GM12878 (cell line): Measurements from ENCODE around the gene AIP. TPM values are rescaled to one million over a fixed set of nuclear protein-coding genes. Genes with fewer than 3 reads are reported as not detected.
"Not testable (repeated sequence)": the region's sequence is repeated elsewhere in the genome, so short reads cannot be mapped to it uniquely, and the experiment has no call there.

Source experiments
- ATAC-seq: fragments of 200-7000 bp; cut with Tn5 transposase; 3 replicates; pipeline ENCODE4 v1.9.1; 2020; ENCODE audit warnings: mild to moderate bottlenecking, moderate library complexity
- BruUV-seq: library from RNA; stranded (reverse); fragments of 400-500 nt; replicated peaks from 2 replicates; lab custom pipeline; 2021; lab: Mats Ljungman, UMichigan
- CTCF ChIA-PET: fragments of 300-600 bp; sonication (Branson Sonifier 250); formaldehyde crosslinking; extraction: SDS; loops from one replicate; lab custom pipeline; 2021; ENCODE audit warnings: inconsistent platforms; lab: Yijun Ruan, JAX
- POLR2A ChIA-PET: fragments of 350-600 bp; formaldehyde crosslinking; extraction: SDS; loops from one replicate; lab custom pipeline; 2021; ENCODE audit warnings: inconsistent platforms; lab: Charles Lee
- RAD21 ChIA-PET: fragments of 300-600 bp; sonication (Branson Sonifier 250); formaldehyde crosslinking; loops from one replicate; lab custom pipeline; 2023; ENCODE audit warnings: antibody characterized with exemption; ENCODE audit not compliant: unreplicated experiment; lab: Charles Lee
- SMC1A ChIA-PET: fragments of 300-600 bp; sonication (Branson Sonifier 250); formaldehyde crosslinking; loops from one replicate; lab custom pipeline; 2023; ENCODE audit not compliant: unreplicated experiment, uncharacterized antibody; lab: Charles Lee
- DNase-seq: peaks from one replicate; pipeline ENCODE4 v3.0.0-alpha.2; 2011; ENCODE audit warnings: low read depth, low spot score
- FAIRE-seq: peaks from 3 replicates; lab custom pipeline; 2011; peaks lifted over from hg19 to GRCh38; lab: Jason Lieb, UNC
- H2AFZ ChIP-seq: 2 replicates; pipeline ENCODE4 v1.6.0; 2011; ENCODE audit warnings: low read depth, low read length, control low read depth; ENCODE audit not compliant: control insufficient read depth
- H3K27ac ChIP-seq: 2 replicates; pipeline ENCODE4 v1.5.1; 2011; ENCODE audit warnings: control low read depth; ENCODE audit not compliant: control insufficient read depth, insufficient read depth
- H3K27me3 ChIP-seq, 2 experiments: replicated peaks in 1 of 2; 2 replicates each; pipeline versions ENCODE4 v1.6.0 to v1.6.1; 2011; ENCODE audit warnings: low read length in 1 of 2; ENCODE audit not compliant: control insufficient read depth in 2 of 2, insufficient read depth in 2 of 2
- H3K36me3 ChIP-seq, 2 experiments: 2 replicates each; pipeline ENCODE4 v1.5.1; 2011; ENCODE audit warnings: low read length in 1 of 2; ENCODE audit not compliant: control insufficient read depth in 2 of 2, insufficient read depth in 2 of 2
- H3K4me1 ChIP-seq: 2 replicates; pipeline ENCODE4 v1.6.1; 2011; ENCODE audit warnings: mild to moderate bottlenecking, low read length, moderate library complexity, mixed read lengths; ENCODE audit not compliant: control insufficient read depth, insufficient read depth
- H3K4me2 ChIP-seq: 2 replicates; pipeline ENCODE4 v1.6.0; 2011; ENCODE audit warnings: control low read depth; ENCODE audit not compliant: control insufficient read depth, insufficient read depth
- H3K4me3 ChIP-seq: fragments of 200-600 bp; sonication (generic); 2 replicates; pipeline ENCODE4 v1.5.1; 2016
- H3K79me2 ChIP-seq: 2 replicates; pipeline ENCODE4 v1.6.0; 2011; ENCODE audit warnings: low read length; ENCODE audit not compliant: control insufficient read depth, insufficient read depth
- H3K9ac ChIP-seq: 2 replicates; pipeline ENCODE4 v1.8.0; 2011; ENCODE audit warnings: low read length, control low read depth, mixed read lengths; ENCODE audit not compliant: control insufficient read depth, insufficient read depth
- H3K9me3 ChIP-seq: replicated peaks from 3 replicates; pipeline ENCODE4 v1.5.1; 2011; ENCODE audit warnings: mild to moderate bottlenecking, low read length; ENCODE audit not compliant: control insufficient read depth, insufficient read depth
- H4K20me1 ChIP-seq: 2 replicates; pipeline ENCODE4 v1.6.0; 2011; ENCODE audit not compliant: control insufficient read depth, insufficient read depth
- NFYB ChIP-seq: IDR thresholded peaks from 2 replicates; pipeline ENCODE4 v1.6.1; 2011; ENCODE audit warnings: low read depth, mild to moderate bottlenecking, low read length, improper control_type of control experiment, moderate library complexity; ENCODE audit not compliant: insufficient read depth
- WGBS: methylation state at CpG from one replicate; pipeline ENCODE4 v1.1.6; 2016; ENCODE audit warnings: low lambda C conversion rate; ENCODE audit not compliant: insufficient replicate concordance, insufficient coverage; ENCODE audit errors: missing lambda C conversion rate; 5-methylcytosine and 5-hydroxymethylcytosine counted together
- in situ Hi-C: fragments of 300-500 bp; cut with MboI; formaldehyde crosslinking; loops from 9 replicates; pipeline ENCODE4 v1.14.3; 2018; ENCODE audit warnings: mixed read lengths
- intact Hi-C: fragments of 100-400 bp; cut with micrococcal nuclease; formaldehyde crosslinking; loops from one replicate; pipeline ENCODE4 v1.14.2; 2022; ENCODE audit not compliant: unreplicated experiment
- polyA plus RNA-seq, 11 experiments: library from polyadenylated mRNA; depleted of rRNA in 4 of 11; unstranded in 6 of 11; stranded (reverse) in 5 of 11; fragments of >200 nt; fragmentation: Nextera tagmentation in 4 of 11; fragmentation: Illumina TruSeq in 1 of 11; extraction: Ambion mirVana in 4 of 11; extraction: Trizol in 1 of 11; gene quantifications; 1 replicate in 1 of 11; 2 replicates in 10 of 11; pipeline versions ENCODE4 v1.2.1 to v1.2.3, GENCODE V29; 2011 to 2016; ENCODE audit warnings: inconsistent platforms in 2 of 11, missing spikeins in 2 of 11, low read depth in 1 of 11
- total RNA-seq, 4 experiments: library from RNA; depleted of rRNA in 3 of 4; stranded (reverse); fragments of >200 nt in 3 of 4; fragmentation: Illumina TruSeq in 1 of 4; extraction: Trizol in 1 of 4; gene quantifications; 2 replicates each; pipeline versions ENCODE4 v1.2.1 to v1.2.3, GENCODE V29; 2013 to 2021

The AIP gene
- total and polyA plus RNA-seq, 10 of the 15 experiments (the other 5 are each of a cell fraction or from before 2014, with no cell fraction given) = 12.6 to 164 (median 104) TPM

DNA sequence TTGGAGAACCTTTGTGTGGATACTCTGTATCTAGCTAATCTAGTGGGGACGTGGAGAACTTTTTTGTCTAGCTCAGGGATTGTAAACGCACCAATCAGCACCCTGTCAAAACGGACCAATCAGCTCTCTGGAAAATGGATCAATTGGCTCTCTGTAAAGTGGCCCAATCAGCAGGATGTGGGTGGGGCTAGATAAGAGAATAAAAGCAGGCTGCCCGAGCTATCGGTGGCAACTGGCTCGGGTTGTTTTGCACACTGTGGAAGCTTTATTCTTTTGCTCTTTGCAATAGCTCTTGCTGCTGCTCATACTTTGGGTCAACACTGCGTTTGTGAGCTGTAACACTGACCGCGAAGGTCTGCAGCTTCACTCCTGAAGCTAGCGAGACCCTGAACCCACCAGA lies 6.1 kb upstream of the AIP start:
- H3K4me1 ChIP-seq, H3K4me2 ChIP-seq, H3K79me2 ChIP-seq, H4K20me1 ChIP-seq, H3K27me3 ChIP-seq, FAIRE-seq, DNase-seq, in situ Hi-C loops, H2AFZ ChIP-seq, H3K27ac ChIP-seq, H3K4me3 ChIP-seq, H3K36me3 ChIP-seq, intact Hi-C loops, H3K9me3 ChIP-seq, H3K9ac ChIP-seq, ATAC-seq, BruUV-seq: not testable (repeated sequence)
- ChIA-PET RAD21 (interaction anchor here (1.4 kb wide), 1 partner anchor 9 kb away, joined by 3 read pairs; no protein-coding TSS in a partner anchor), CTCF (interaction anchor here (0.6 to 2.0 kb wide), 2 partner anchors 75 to 93 kb away, joined by 3 to 7 read pairs; partner anchors contain the start of gene PPP1CA), POLR2A (interaction anchor here (0.7 to 1.7 kb wide), 2 partner anchors 11 to 71 kb away, joined by 4 read pairs; no protein-coding TSS in a partner anchor), SMC1A (interaction anchor here (0.6 kb wide), 1 partner anchor 111 kb away, joined by 3 read pairs; no protein-coding TSS in a partner anchor)
- 79% methylated on average over 10 of the region's 10 CpGs for WGBS
- 0 out of 2 replicates have a peak, but pooled peaks have one; percentile 31 for TF ChIP-seq NFYB

DNA sequence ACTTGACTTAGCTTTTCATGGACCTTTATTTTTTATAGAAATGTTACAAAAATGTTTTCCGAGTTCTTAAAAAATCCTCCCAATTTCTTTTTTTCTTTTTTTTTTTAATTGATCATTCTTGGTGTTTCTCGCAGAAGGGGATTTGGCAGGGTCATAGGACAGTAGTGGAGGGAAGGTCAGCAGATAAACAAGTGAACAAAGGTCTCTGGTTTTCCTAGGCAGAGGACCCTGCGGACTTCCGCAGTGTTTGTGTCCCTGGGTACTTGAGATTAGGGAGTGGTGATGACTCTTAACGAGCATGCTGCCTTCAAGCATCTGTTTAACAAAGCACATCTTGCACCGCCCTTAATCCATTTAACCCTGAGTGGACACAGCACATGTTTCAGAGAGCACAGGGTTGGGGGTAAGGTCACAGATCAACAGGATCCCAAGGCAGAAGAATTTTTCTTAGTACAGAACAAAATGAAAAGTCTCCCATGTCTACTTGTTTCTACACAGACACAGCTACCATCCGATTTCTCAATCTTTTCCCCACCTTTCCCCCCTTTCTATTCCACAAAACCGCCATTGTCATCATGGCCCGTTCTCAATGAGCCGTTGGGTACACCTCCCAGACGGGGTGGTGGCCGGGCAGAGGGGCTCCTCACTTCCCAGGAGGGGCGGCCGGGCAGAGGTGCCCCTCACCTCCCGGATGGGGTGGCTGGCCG lies 5.3 kb upstream of the AIP start:
- BruUV-seq, H2AFZ ChIP-seq, H3K4me3 ChIP-seq, H3K9ac ChIP-seq, DNase-seq, H3K27me3 ChIP-seq, H3K79me2 ChIP-seq, ATAC-seq, H3K9me3 ChIP-seq, H4K20me1 ChIP-seq, intact Hi-C loops, in situ Hi-C loops, H3K4me2 ChIP-seq, H3K36me3 ChIP-seq, H3K27ac ChIP-seq, FAIRE-seq, H3K4me1 ChIP-seq: not testable (repeated sequence)
- RAD21 ChIA-PET = interaction anchor here (1.4 kb wide), 1 partner anchor 8 kb away, joined by 3 read pairs; no protein-coding TSS in a partner anchor
- CTCF ChIA-PET = interaction anchor here (0.6 kb wide), 1 partner anchor 94 kb away, joined by 3 read pairs; no protein-coding TSS in a partner anchor
- SMC1A ChIA-PET = interaction anchor here (0.6 kb wide), 1 partner anchor 111 kb away, joined by 3 read pairs; no protein-coding TSS in a partner anchor
- WGBS = 68% methylated on average over 15 of the region's 16 CpGs
- POLR2A ChIA-PET = interaction anchor here (0.7 to 1.7 kb wide), 5 partner anchors 10 to 154 kb away, joined by 3 to 9 read pairs (median 4); no protein-coding TSS in a partner anchor
